GM23338 (cell line): ENCODE data around the gene PGF. TPM values are rescaled to one million over a fixed set of nuclear protein-coding genes. Genes with fewer than 3 reads are reported as not detected.
A peak's percentile ranks its signal among the peaks of the same experiment; 100 is the strongest.

Experiments
- ATAC-seq: fragments of 200-7000 bp; cut with Tn5 transposase; 3 replicates; pipeline ENCODE4 v1.9.1; 2020
- DNase-seq: peaks from one replicate; pipeline ENCODE4 v3.0.0-alpha.2; 2015; ENCODE audit warnings: low spot score
- H2AFZ ChIP-seq: fragments of 200-600 bp; sonication (generic); 2 replicates; pipeline ENCODE4 v1.8.0; 2016; ENCODE audit warnings: antibody characterized with exemption, mild to moderate bottlenecking, moderate library complexity
- H3F3A ChIP-seq: fragments of 200-600 bp; sonication (generic); replicated peaks from 2 replicates; pipeline ENCODE4 v1.8.0; 2017; ENCODE audit warnings: antibody characterized with exemption, mixed run types, low read depth
- H3K27ac ChIP-seq: fragments of 200-600 bp; sonication (generic); 2 replicates; pipeline ENCODE4 v1.6.1; 2016; ENCODE audit warnings: low read depth
- H3K27me3 ChIP-seq: fragments of 200-600 bp; sonication (generic); 2 replicates; pipeline ENCODE4 v1.8.0; 2016; ENCODE audit warnings: mild to moderate bottlenecking, mixed run types, moderate library complexity; ENCODE audit not compliant: insufficient read depth
- H3K36me3 ChIP-seq: fragments of 200-600 bp; sonication (generic); 2 replicates; pipeline ENCODE4 v1.8.0; 2016; ENCODE audit warnings: mild to moderate bottlenecking; ENCODE audit not compliant: insufficient read depth
- H3K4me1 ChIP-seq: fragments of 200-600 bp; sonication (generic); 2 replicates; pipeline ENCODE4 v1.8.0; 2016; ENCODE audit warnings: mild to moderate bottlenecking, moderate library complexity; ENCODE audit not compliant: insufficient read depth
- H3K4me2 ChIP-seq: fragments of 200-600 bp; sonication (generic); 2 replicates; pipeline ENCODE4 v1.7.1; 2017; ENCODE audit warnings: mixed run types
- H3K4me3 ChIP-seq: fragments of 200-600 bp; sonication (generic); 2 replicates; pipeline ENCODE4 v1.6.1; 2016; ENCODE audit warnings: mixed run types
- H3K79me2 ChIP-seq: fragments of 200-600 bp; sonication (generic); replicated peaks from 2 replicates; pipeline ENCODE4 v1.8.0; 2017; ENCODE audit warnings: mild to moderate bottlenecking; ENCODE audit not compliant: insufficient read depth
- H3K9me2 ChIP-seq: fragments of 200-600 bp; sonication (generic); 2 replicates; pipeline ENCODE4 v1.8.0; 2017; ENCODE audit not compliant: insufficient read depth
- H4K20me1 ChIP-seq: fragments of 200-600 bp; sonication (generic); replicated peaks from 2 replicates; pipeline ENCODE4 v1.8.0; 2017; ENCODE audit warnings: mild to moderate bottlenecking; ENCODE audit not compliant: insufficient read depth
- H3K27ac Mint-ChIP-seq: 2 replicates; pipeline ENCODE4 v1.8.0; 2020; ENCODE audit warnings: inconsistent platforms, mild to moderate bottlenecking, moderate library complexity, mixed read lengths
- H3K27me3 Mint-ChIP-seq: 3 replicates; pipeline ENCODE4 v1.8.0; 2022; ENCODE audit warnings: low read depth, mild to moderate bottlenecking, moderate library complexity, mixed read lengths, inconsistent platforms; ENCODE audit not compliant: insufficient read depth, poor library complexity
- H3K36me3 Mint-ChIP-seq: 3 replicates; pipeline ENCODE4 v1.8.0; 2021; ENCODE audit warnings: low read depth, mild to moderate bottlenecking, inconsistent platforms, moderate library complexity, mixed read lengths
- H3K4me1 Mint-ChIP-seq: 3 replicates; pipeline ENCODE4 v1.8.0; 2020; ENCODE audit warnings: mild to moderate bottlenecking, inconsistent platforms, mixed read lengths
- H3K4me3 Mint-ChIP-seq: 3 replicates; pipeline ENCODE4 v1.8.0; 2021; ENCODE audit warnings: moderate library complexity, mild to moderate bottlenecking, inconsistent platforms, mixed read lengths
- H3K9me3 Mint-ChIP-seq: 3 replicates; pipeline ENCODE4 v1.8.0; 2020; ENCODE audit warnings: moderate library complexity, mild to moderate bottlenecking, inconsistent platforms, mixed read lengths
- CREB1 ChIP-seq: fragments of 250-450 bp; sonication (Bioruptor Pico); IDR thresholded peaks from 2 replicates; pipeline ENCODE4 v1.5.0; 2020; ENCODE audit warnings: low read depth, mild to moderate bottlenecking, moderate library complexity
- CTCF ChIP-seq, 2 experiments: fragments of 200-600 bp in 1 of 2; sonication (generic) in 1 of 2; conservative IDR thresholded peaks; 2 replicates each; pipeline versions ENCODE4 v1.5.1 to v1.6.1; 2016 to 2017; ENCODE audit warnings: antibody characterized with exemption in 2 of 2, low read depth in 2 of 2, mild to moderate bottlenecking in 2 of 2, moderate library complexity in 1 of 2
- EZH2 ChIP-seq: fragments of 200-600 bp; sonication (generic); IDR thresholded peaks from one replicate; pipeline ENCODE4 v1.8.0; 2017; ENCODE audit warnings: antibody characterized with exemption, mild to moderate bottlenecking, low read depth; ENCODE audit not compliant: unreplicated experiment
- EZH2phosphoT487 ChIP-seq: fragments of 200-600 bp; sonication (generic); IDR thresholded peaks from one replicate; pipeline ENCODE4 v1.8.1; 2018; ENCODE audit warnings: antibody characterized with exemption; ENCODE audit not compliant: unreplicated experiment
- JUNB ChIP-seq: IDR thresholded peaks from one replicate; pipeline ENCODE4 v1.6.1; 2016; ENCODE audit warnings: antibody characterized with exemption; ENCODE audit not compliant: unreplicated experiment
- NANOG ChIP-seq: IDR thresholded peaks from 2 replicates; pipeline ENCODE4 v1.6.1; 2016; ENCODE audit warnings: antibody characterized with exemption, borderline replicate concordance
- POLR2AphosphoS5 ChIP-seq: IDR thresholded peaks from 2 replicates; pipeline ENCODE4 v1.6.1; 2016; ENCODE audit warnings: antibody characterized with exemption, low read depth
- REST ChIP-seq: IDR thresholded peaks from one replicate; pipeline ENCODE4 v1.6.1; 2018; ENCODE audit warnings: antibody characterized with exemption; ENCODE audit not compliant: unreplicated experiment
- STAT1 ChIP-seq: IDR thresholded peaks from one replicate; pipeline ENCODE4 v1.6.1; 2016; ENCODE audit warnings: antibody characterized with exemption; ENCODE audit not compliant: unreplicated experiment
- ZNF114 ChIP-seq: fragments of 250-450 bp; sonication (Bioruptor Pico); IDR thresholded peaks from 2 replicates; pipeline ENCODE4 v1.5.0; 2020; ENCODE audit warnings: mild to moderate bottlenecking, moderate library complexity
- ZNF331 ChIP-seq: fragments of 250-450 bp; sonication (Bioruptor Pico); IDR thresholded peaks from 2 replicates; pipeline ENCODE4 v1.5.0; 2020; ENCODE audit warnings: low read depth, mild to moderate bottlenecking, moderate library complexity
- polyA plus RNA-seq: library from polyadenylated mRNA; unstranded; fragments of >200 nt; fragmentation: Nextera tagmentation; extraction: Ambion mirVana; gene quantifications from 2 replicates; pipeline ENCODE4 v1.2.1, GENCODE V29; 2016
- total RNA-seq: library from RNA; depleted of rRNA; stranded (reverse); fragments of >200 nt; shearing (Covaris generic); gene quantifications from 2 replicates; pipeline ENCODE4 v1.2.3, GENCODE V29; 2014
- TF ChIP-seq, protein P1 (sequence below): fragments of 250-450 bp; sonication (Bioruptor Pico); IDR thresholded peaks from 2 replicates; pipeline ENCODE4 v1.5.0; 2020; ENCODE audit warnings: mild to moderate bottlenecking, moderate library complexity
- TF ChIP-seq, protein P2 (sequence below): IDR thresholded peaks from 2 replicates; pipeline ENCODE4 v1.6.1; 2016; ENCODE audit warnings: antibody characterized with exemption

The PGF gene
- total and polyA plus RNA-seq, 2 experiments from 2014 or later: 2.9 to 6.3 TPM

GRCh38 chr14:74956280-74957072, 1.1 kb upstream of the PGF start:
- no peaks in the 10 kb centered on the region for H3K9me3 Mint-ChIP-seq
- H3K4me1 Mint-ChIP-seq: peaks cover 10% of the 10 kb centered on the region
- no peak for TF ChIP-seq ZNF114 (CRISPR knock-in tag)
- no peak for TF ChIP-seq CREB1 (CRISPR knock-in tag)
- TF ChIP-seq NANOG: no peak
- TF ChIP-seq POLR2AphosphoS5: no peak
- TF ChIP-seq STAT1: no peak
- TF ChIP-seq JUNB: no peak
- TF ChIP-seq ZNF331: no peak
- TF ChIP-seq CTCF (conservative IDR thresholded peaks at IDR 0.05; ENCODE audit: low read depth in 2 of 2): no peak
- TF ChIP-seq, protein P1, sequence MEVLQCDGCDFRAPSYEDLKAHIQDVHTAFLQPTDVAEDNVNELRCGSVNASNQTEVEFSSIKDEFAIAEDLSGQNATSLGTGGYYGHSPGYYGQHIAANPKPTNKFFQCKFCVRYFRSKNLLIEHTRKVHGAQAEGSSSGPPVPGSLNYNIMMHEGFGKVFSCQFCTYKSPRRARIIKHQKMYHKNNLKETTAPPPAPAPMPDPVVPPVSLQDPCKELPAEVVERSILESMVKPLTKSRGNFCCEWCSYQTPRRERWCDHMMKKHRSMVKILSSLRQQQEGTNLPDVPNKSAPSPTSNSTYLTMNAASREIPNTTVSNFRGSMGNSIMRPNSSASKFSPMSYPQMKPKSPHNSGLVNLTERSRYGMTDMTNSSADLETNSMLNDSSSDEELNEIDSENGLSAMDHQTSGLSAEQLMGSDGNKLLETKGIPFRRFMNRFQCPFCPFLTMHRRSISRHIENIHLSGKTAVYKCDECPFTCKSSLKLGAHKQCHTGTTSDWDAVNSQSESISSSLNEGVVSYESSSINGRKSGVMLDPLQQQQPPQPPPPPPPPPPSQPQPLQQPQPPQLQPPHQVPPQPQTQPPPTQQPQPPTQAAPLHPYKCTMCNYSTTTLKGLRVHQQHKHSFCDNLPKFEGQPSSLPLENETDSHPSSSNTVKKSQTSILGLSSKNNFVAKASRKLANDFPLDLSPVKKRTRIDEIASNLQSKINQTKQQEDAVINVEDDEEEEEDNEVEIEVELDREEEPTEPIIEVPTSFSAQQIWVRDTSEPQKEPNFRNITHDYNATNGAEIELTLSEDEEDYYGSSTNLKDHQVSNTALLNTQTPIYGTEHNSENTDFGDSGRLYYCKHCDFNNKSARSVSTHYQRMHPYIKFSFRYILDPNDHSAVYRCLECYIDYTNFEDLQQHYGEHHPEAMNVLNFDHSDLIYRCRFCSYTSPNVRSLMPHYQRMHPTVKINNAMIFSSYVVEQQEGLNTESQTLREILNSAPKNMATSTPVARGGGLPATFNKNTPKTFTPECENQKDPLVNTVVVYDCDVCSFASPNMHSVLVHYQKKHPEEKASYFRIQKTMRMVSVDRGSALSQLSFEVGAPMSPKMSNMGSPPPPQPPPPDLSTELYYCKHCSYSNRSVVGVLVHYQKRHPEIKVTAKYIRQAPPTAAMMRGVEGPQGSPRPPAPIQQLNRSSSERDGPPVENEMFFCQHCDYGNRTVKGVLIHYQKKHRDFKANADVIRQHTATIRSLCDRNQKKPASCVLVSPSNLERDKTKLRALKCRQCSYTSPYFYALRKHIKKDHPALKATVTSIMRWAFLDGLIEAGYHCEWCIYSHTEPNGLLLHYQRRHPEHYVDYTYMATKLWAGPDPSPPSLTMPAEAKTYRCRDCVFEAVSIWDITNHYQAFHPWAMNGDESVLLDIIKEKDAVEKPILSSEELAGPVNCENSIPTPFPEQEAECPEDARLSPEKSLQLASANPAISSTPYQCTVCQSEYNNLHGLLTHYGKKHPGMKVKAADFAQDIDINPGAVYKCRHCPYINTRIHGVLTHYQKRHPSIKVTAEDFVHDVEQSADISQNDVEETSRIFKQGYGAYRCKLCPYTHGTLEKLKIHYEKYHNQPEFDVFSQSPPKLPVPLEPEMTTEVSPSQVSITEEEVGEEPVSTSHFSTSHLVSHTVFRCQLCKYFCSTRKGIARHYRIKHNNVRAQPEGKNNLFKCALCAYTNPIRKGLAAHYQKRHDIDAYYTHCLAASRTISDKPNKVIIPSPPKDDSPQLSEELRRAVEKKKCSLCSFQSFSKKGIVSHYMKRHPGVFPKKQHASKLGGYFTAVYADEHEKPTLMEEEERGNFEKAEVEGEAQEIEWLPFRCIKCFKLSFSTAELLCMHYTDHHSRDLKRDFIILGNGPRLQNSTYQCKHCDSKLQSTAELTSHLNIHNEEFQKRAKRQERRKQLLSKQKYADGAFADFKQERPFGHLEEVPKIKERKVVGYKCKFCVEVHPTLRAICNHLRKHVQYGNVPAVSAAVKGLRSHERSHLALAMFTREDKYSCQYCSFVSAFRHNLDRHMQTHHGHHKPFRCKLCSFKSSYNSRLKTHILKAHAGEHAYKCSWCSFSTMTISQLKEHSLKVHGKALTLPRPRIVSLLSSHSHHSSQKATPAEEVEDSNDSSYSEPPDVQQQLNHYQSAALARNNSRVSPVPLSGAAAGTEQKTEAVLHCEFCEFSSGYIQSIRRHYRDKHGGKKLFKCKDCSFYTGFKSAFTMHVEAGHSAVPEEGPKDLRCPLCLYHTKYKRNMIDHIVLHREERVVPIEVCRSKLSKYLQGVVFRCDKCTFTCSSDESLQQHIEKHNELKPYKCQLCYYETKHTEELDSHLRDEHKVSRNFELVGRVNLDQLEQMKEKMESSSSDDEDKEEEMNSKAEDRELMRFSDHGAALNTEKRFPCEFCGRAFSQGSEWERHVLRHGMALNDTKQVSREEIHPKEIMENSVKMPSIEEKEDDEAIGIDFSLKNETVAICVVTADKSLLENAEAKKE (CRISPR knock-in tag): no peak
- TF ChIP-seq, protein P2, sequence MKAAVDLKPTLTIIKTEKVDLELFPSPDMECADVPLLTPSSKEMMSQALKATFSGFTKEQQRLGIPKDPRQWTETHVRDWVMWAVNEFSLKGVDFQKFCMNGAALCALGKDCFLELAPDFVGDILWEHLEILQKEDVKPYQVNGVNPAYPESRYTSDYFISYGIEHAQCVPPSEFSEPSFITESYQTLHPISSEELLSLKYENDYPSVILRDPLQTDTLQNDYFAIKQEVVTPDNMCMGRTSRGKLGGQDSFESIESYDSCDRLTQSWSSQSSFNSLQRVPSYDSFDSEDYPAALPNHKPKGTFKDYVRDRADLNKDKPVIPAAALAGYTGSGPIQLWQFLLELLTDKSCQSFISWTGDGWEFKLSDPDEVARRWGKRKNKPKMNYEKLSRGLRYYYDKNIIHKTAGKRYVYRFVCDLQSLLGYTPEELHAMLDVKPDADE: no peak
- TF ChIP-seq REST: no peak
- TF ChIP-seq EZH2: no peak
- no peak for TF ChIP-seq EZH2phosphoT487
- DNase-seq: no peak
- ATAC-seq: peak; percentile 7
- peaks cover 15% of the 10 kb centered on the region for H3K27me3 Mint-ChIP-seq
- H3K36me3 Mint-ChIP-seq: no peaks in the 10 kb centered on the region
- Histone ChIP-seq H3K36me3 (no peaks in the 10 kb centered on the region), H2AFZ (peak overlapping the region; percentile 96), H3K27me3 (peaks cover 12% of the 10 kb centered on the region; the same call in 1 of the 2 replicates), H3K27ac (no peak overlapping the region), H3K79me2 (no peaks in the 10 kb centered on the region), H3F3A (no peaks in the 10 kb centered on the region; the same call in 1 of the 2 replicates), H3K4me1 (peaks cover 8% of the 10 kb centered on the region), H3K4me2 (peak overlapping the region; percentile 95), H3K4me3 (peak overlapping the region; percentile 76; the same call in 1 of the 2 replicates), H4K20me1 (no peaks in the 10 kb centered on the region), H3K9me2 (no peaks in the 10 kb centered on the region)
- H3K27ac Mint-ChIP-seq: no peak overlapping the region
- peak overlapping the region; percentile 29; the same call in 2 of the 3 replicates for H3K4me3 Mint-ChIP-seq
